Epithelial cell of alveolus of lung (primary cell): ENCODE data around the gene DMRTC2. TPM values are rescaled to one million over a fixed set of nuclear protein-coding genes. Genes with fewer than 3 reads are reported as not detected.

Experiments used
- total RNA-seq: library from RNA; depleted of rRNA; stranded (reverse); fragments of >200 nt; gene quantifications from 2 replicates; pipeline ENCODE4 v1.2.1, GENCODE V29; 2015

DMRTC2 gene
- total RNA-seq: not detected in 2 replicates

DNA sequence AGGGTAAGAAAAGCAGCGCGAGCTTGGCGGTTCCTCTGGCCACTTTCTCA lies at the start of gene DMRTC2:
DMRTC2 (plus strand) TSS at position 42 of the 50 bp plus-strand sequence. CDS start 2,387 bp downstream, outside the sequence.

DNA sequence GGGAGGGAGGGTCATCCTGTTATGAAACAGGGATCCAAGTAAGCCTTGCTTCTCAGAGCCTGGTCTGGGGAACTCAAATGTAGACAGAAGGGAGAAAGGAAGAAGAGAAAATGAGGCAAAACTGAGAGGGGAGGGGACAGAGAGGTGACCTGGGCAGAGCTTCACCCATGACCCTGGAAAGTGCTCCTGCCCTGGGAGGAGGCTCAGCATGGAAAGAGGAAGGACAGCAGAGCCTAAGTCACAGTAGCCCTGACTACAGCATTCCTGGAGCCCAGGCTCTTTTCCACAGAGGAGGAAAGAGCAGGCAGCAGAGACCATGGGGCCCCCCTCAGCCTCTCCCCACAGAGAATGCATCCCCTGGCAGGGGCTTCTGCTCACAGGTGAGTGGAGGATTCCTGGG lies 48.5 kb upstream of the DMRTC2 start, which contains the start of gene CEACAM3:
CEACAM3 (plus strand) TSS at position 226 of the 400 bp plus-strand sequence; CDS start at position 317, 91 bp downstream.

GRCh38 chr19:41844601-41845000 lies 241 bp upstream of the DMRTC2 start, which contains the start of gene LYPD4:
Gene LYPD4 (minus strand): TSS chr19:41844683. CDS start chr19:41839285, 5,398 bp downstream.

GRCh38 chr19:41859618-41860418 lies 15.0 kb downstream of the DMRTC2 start, which contains the start of gene RPS19:
Gene RPS19 (plus strand): TSS chr19:41860255. CDS start chr19:41860775, 520 bp downstream.

GRCh38 chr19:41876847-41877832 lies 32.3 kb downstream of the DMRTC2 start, which contains the start of gene CD79A:
Gene CD79A (plus strand): TSS chr19:41877279. CDS start chr19:41877305, 26 bp downstream.

GRCh38 chr19:41882568-41883462 lies 38.0 kb downstream of the DMRTC2 start, which contains the start of gene ARHGEF1:
Gene ARHGEF1 (plus strand): TSS chr19:41883184. CDS start chr19:41888083, 4,899 bp downstream.

Other genes starting within 250 kb of the DMRTC2 start
- not detected in 2 replicates for gene CEACAM4, start 218.0 kb upstream of the DMRTC2 start, total RNA-seq
- not detected in 2 replicates for gene CEACAM7, start 156.8 kb upstream of the DMRTC2 start, total RNA-seq
- gene CEACAM5, start 136.4 kb upstream of the DMRTC2 start, total RNA-seq: not detected in 2 replicates
- gene CEACAM6, start 89.5 kb upstream of the DMRTC2 start, total RNA-seq: not detected in 2 replicates
- gene CEACAM3, start 48.5 kb upstream of the DMRTC2 start, total RNA-seq: not detected in 2 replicates
- gene LYPD4, start 359 bp upstream of the DMRTC2 start, total RNA-seq: not detected in 2 replicates
- 1,320 and 2,728 TPM in 2 replicates for gene RPS19, start 15.2 kb downstream of the DMRTC2 start, total RNA-seq
- 0.64 and 0.78 TPM in 2 replicates for gene CD79A, start 32.2 kb downstream of the DMRTC2 start, total RNA-seq
- 48.1 and 79.3 TPM in 2 replicates for gene ARHGEF1, start 38.1 kb downstream of the DMRTC2 start, total RNA-seq
- gene ERFL, start 83.4 kb downstream of the DMRTC2 start, total RNA-seq: 0.13 TPM in 1 of 2 replicates, not detected in the other
- 260 and 376 TPM in 2 replicates for gene RABAC1, start 114.3 kb downstream of the DMRTC2 start, total RNA-seq
- 0.13 and 0.16 TPM in 2 replicates for gene ATP1A3, start 149.2 kb downstream of the DMRTC2 start, total RNA-seq
- 0.39 and 2.6 TPM in 2 replicates for gene GRIK5, start 225.2 kb downstream of the DMRTC2 start, total RNA-seq
- gene ZNF574, start 231.1 kb downstream of the DMRTC2 start, total RNA-seq: 12.4 and 18.9 TPM in 2 replicates